ENCODE measurements around the gene KLK11. TPM values are rescaled to one million over a fixed set of nuclear protein-coding genes. Genes with fewer than 3 reads are reported as not detected.

The KLK11 gene
- total and polyA plus RNA-seq, 2 of the 8 experiments (the other 6 are each of a cell fraction or from before 2014, with no cell fraction given), result 0.45 TPM; not detected in 1

DNA sequence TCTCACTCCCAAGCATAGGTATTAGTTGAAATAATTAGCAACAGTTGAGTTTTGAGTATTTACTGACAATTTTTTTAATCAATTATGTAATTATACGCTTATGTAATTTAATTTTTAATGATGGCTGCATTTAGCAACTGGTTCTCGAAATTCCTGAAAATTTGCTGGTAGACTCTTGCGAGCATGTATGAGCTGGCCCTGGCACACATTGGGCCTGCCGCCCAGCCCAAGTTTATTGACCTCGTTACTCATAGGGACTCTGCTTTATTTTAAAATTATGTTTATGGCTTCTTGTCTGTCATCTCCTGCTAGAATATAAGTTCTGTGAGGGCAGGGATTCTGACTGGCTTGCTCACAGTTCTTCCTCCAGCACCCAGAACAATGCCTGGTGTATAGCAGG is 49.6 kb upstream of the KLK11 start:
- CTCF ChIA-PET (ENCODE audit: partially characterized antibody), result interaction anchor here (0.8 to 2.0 kb wide), 6 partner anchors 19 to 154 kb away, joined by 3 to 11 read pairs (median 4); no protein-coding TSS in a partner anchor
- TF ChIP-seq POLR2A (IDR thresholded peaks at IDR 0.05; ENCODE audit: control extremely low read depth in 1 of 2, low read depth in 2 of 2, low read length in 2 of 2) (no peak), SAP30 (IDR thresholded peaks at IDR 0.05; ENCODE audit: insufficient read depth, insufficient replicate concordance, low read length) (no peak), SIRT6 (IDR thresholded peaks at IDR 0.05; ENCODE audit: low read length) (no peak), PHF8 (conservative IDR thresholded peaks at IDR 0.05; ENCODE audit: low read depth, low read length) (no peak), JUN (IDR thresholded peaks at IDR 0.05; ENCODE audit: low read depth, low read length) (no peak), SP1 (IDR thresholded peaks at IDR 0.05; ENCODE audit: low read depth, low read length) (no peak), SP2 (IDR thresholded peaks at IDR 0.05; ENCODE audit: low read length) (no peak), POU5F1 (IDR thresholded peaks at IDR 0.05; ENCODE audit: low read depth, low read length) (no peak)

More for the DNA sequence above, 49.6 kb upstream of the KLK11 start:
- Histone ChIP-seq H2AK5ac (ENCODE audit: low read depth, low read length) (no peak overlapping the region), H4K91ac (replicated peaks; ENCODE audit: insufficient read length, low read length) (no peak overlapping the region), H3K56ac (replicated peaks; ENCODE audit: insufficient read length, low read depth, low read length) (no peak overlapping the region), H3K4me1 (replicated peaks in 1 of 4; ENCODE audit: control insufficient read depth in 3 of 4, insufficient read depth in 4 of 4, low read length in 3 of 4) (peaks cover 2 to 4% (median 2%) of the 10 kb centered on the region in 4 experiments; a peak in 4 of 7 replicates), H3K14ac (ENCODE audit: insufficient read length) (no peak overlapping the region), H3K4ac (replicated peaks; ENCODE audit: insufficient read length, low read depth, low read length) (no peak overlapping the region), H4K8ac (ENCODE audit: extremely low read depth, insufficient read depth, low read length) (no peak overlapping the region), H2BK15ac (ENCODE audit: low read length) (no peak overlapping the region), H3K4me2 (ENCODE audit: insufficient read depth in 1 of 2, low read depth in 2 of 2, low read length in 2 of 2) (no peak overlapping the region), H3K9ac (replicated peaks in 1 of 4; ENCODE audit: extremely low read depth in 1 of 4, low read depth in 3 of 4, low read length in 3 of 4) (no peak overlapping the region), H2BK20ac (ENCODE audit: low read length) (no peak overlapping the region), H3K23me2 (ENCODE audit: low read depth, low read length) (no peaks in the 10 kb centered on the region), H4K5ac (ENCODE audit: insufficient read length, low read depth, low read length) (no peak overlapping the region), H3K36me3 (ENCODE audit: control insufficient read depth in 2 of 4, insufficient read depth in 4 of 4, low read length in 3 of 4) (no peaks in the 10 kb centered on the region), H3K9me3 (ENCODE audit: insufficient read depth in 2 of 2, low read depth in 1 of 2, low read length in 1 of 2) (peaks cover 0 to 3% of the 10 kb centered on the region in 2 experiments; a peak in 1 of 4 replicates), H3K79me1 (ENCODE audit: low read depth, low read length) (no peaks in the 10 kb centered on the region), H2BK12ac (ENCODE audit: low read depth, low read length) (no peak overlapping the region), H2AFZ (ENCODE audit: low read length) (no peak overlapping the region), H3K27me3 (replicated peaks in 1 of 4; ENCODE audit: control insufficient read depth in 3 of 4, extremely low read depth in 1 of 4, insufficient read depth in 3 of 4, low read length in 3 of 4) (no peaks in the 10 kb centered on the region), H3K79me2 (ENCODE audit: control insufficient read depth in 1 of 2, insufficient read depth in 2 of 2, low read length in 2 of 2) (no peaks in the 10 kb centered on the region), H2BK120ac (replicated peaks; ENCODE audit: low read depth, low read length) (no peak overlapping the region), H3K27ac (ENCODE audit: low read depth, low read length) (no peak overlapping the region), H2BK5ac (ENCODE audit: low read depth, low read length) (no peak overlapping the region), H4K20me1 (replicated peaks in 1 of 2; ENCODE audit: control insufficient read depth in 1 of 2, insufficient read depth in 2 of 2, low read length in 2 of 2) (no peaks in the 10 kb centered on the region), H3K23ac (ENCODE audit: insufficient read length) (no peak overlapping the region), H3K4me3 (ENCODE audit: extremely low read depth in 1 of 4, insufficient read depth in 2 of 4, low read depth in 3 of 4, low read length in 4 of 4) (no peak overlapping the region), H3K18ac (ENCODE audit: extremely low read depth, low read length) (no peak overlapping the region)
- POLR2A ChIA-PET (ENCODE audit: partially characterized antibody), result interaction anchor here (0.7 kb wide), 1 partner anchor 12 kb away, joined by 3 read pairs; no protein-coding TSS in a partner anchor
- FAIRE-seq (no peak), DNase-seq (ENCODE audit: low read depth in 1 of 2, low spot score in 2 of 2) (no peak)
- WGBS, 2 experiments (ENCODE audit: extremely low coverage in 1 of 2, insufficient coverage in 1 of 2, insufficient read length in 1 of 2, insufficient replicate concordance in 2 of 2, low coverage in 1 of 2, low lambda C conversion rate in 2 of 2, missing lambda C conversion rate in 1 of 2), result 93% methylated on average over 5 of the region's 5 CpGs; no CpG with 5 or more reads in 1 of the 2 experiments

Data from H1 (cell line).